ENCODE measurements around the gene RNPEPL1. TPM values are rescaled to one million over a fixed set of nuclear protein-coding genes. Genes with fewer than 3 reads are reported as not detected.

RNPEPL1 gene
- polyA plus RNA-seq, 5 donors, result 16.3 to 36.7 (median 20.2) TPM

- DNase-seq, result no peak
These were observed 21.1 kb downstream of the RNPEPL1 start for GRCh38 chr2:240589375-240589774.

GRCh38 chr2:240589850-240590525 lies 21.7 kb downstream of the RNPEPL1 start:
- no peak for DNase-seq

- DNase-seq, result no peak
These were observed 22.4 kb downstream of the RNPEPL1 start for GRCh38 chr2:240590681-240591111.

- DNase-seq, result no peak
These were observed 22.9 kb downstream of the RNPEPL1 start for GRCh38 chr2:240591226-240591625.

GRCh38 chr2:240591784-240592183 lies 23.5 kb downstream of the RNPEPL1 start:
- no peak for DNase-seq

GRCh38 chr2:240593026-240593702 lies 24.9 kb downstream of the RNPEPL1 start:
- no peak for DNase-seq

GRCh38 chr2:240593703-240594451 lies 25.6 kb downstream of the RNPEPL1 start:
- no peak for DNase-seq

- DNase-seq, result no peak
These were observed 26.5 kb downstream of the RNPEPL1 start for GRCh38 chr2:240594511-240595380.

- no peak for DNase-seq
These were observed 27.2 kb downstream of the RNPEPL1 start for GRCh38 chr2:240595381-240596079.

GRCh38 chr2:240596080-240596460 lies 27.8 kb downstream of the RNPEPL1 start:
- DNase-seq, result no peak

GRCh38 chr2:240596491-240596931 lies 28.2 kb downstream of the RNPEPL1 start:
- no peak for DNase-seq

- DNase-seq, result no peak
These were observed 28.8 kb downstream of the RNPEPL1 start for GRCh38 chr2:240597054-240597418.

- no peak for DNase-seq
These were observed 29.3 kb downstream of the RNPEPL1 start for GRCh38 chr2:240597419-240598181.

- no peak for DNase-seq
These were observed 30.1 kb downstream of the RNPEPL1 start for GRCh38 chr2:240598311-240598911.

GRCh38 chr2:240599141-240599583 lies 30.9 kb downstream of the RNPEPL1 start:
- DNase-seq, result no peak

GRCh38 chr2:240600451-240600961 lies 32.2 kb downstream of the RNPEPL1 start:
- DNase-seq, result no peak

- DNase-seq, result no peak
These were observed 33.0 kb downstream of the RNPEPL1 start for GRCh38 chr2:240601061-240601830.

- no peak for DNase-seq
These were observed 33.5 kb downstream of the RNPEPL1 start for GRCh38 chr2:240601831-240602160.

All from right lung (tissue), 5 donors.